Esophagus muscularis mucosa (tissue), 4 donors: ENCODE measurements around the gene RNH1. TPM values are rescaled to one million over a fixed set of nuclear protein-coding genes. Genes with fewer than 3 reads are reported as not detected.
A peak's percentile ranks its signal among the peaks of the same experiment; 100 is the strongest.

ENCODE experiments used
- DNase-seq: peaks from one replicate; pipeline ENCODE4 v3.0.0-alpha.2; 2017; ENCODE audit errors: extremely low spot score
- H3K27ac ChIP-seq, 4 donors: fragments of 200-600 bp; sonication (generic); replicated peaks in 1 of 4; 1 replicate in 3 of 4; 2 replicates in 1 of 4; pipeline ENCODE4 v1.5.1; 2016 to 2019; ENCODE audit warnings: mild to moderate bottlenecking in 1 of 4
- H3K27me3 ChIP-seq, 4 donors: fragments of 200-600 bp; sonication (generic); one replicate each; pipeline versions ENCODE4 v1.5.1 to v1.6.0; 2016 to 2019
- H3K36me3 ChIP-seq, 4 donors: fragments of 200-600 bp; sonication (generic); one replicate each; pipeline ENCODE4 v1.5.1; 2016 to 2019
- H3K4me1 ChIP-seq, 4 donors: fragments of 200-600 bp; sonication (generic); one replicate each; pipeline ENCODE4 v1.5.1; 2016 to 2019
- H3K4me3 ChIP-seq, 4 donors: fragments of 200-600 bp; sonication (generic); 1 replicate in 2 of 4; 2 replicates in 2 of 4; pipeline ENCODE4 v1.5.1; 2016 to 2019; ENCODE audit warnings: mild to moderate bottlenecking in 4 of 4, moderate library complexity in 1 of 4
- H3K9me3 ChIP-seq, 4 donors: fragments of 200-600 bp; sonication (generic); 1 replicate in 3 of 4; 2 replicates in 1 of 4; pipeline ENCODE4 v1.5.1; 2016 to 2019
- EP300 ChIP-seq: sonication (generic); formaldehyde crosslinking; IDR thresholded peaks from one replicate; pipeline ENCODE4 v1.6.1; 2017; ENCODE audit warnings: antibody characterized with exemption
- POLR2A ChIP-seq: fragments of 450-650 bp; IDR thresholded peaks from one replicate; pipeline ENCODE4 v1.6.1; 2017; ENCODE audit warnings: antibody characterized with exemption, moderate library complexity, mild to moderate bottlenecking, low read depth
- POLR2AphosphoS5 ChIP-seq, 2 donors: sonication (generic); formaldehyde crosslinking; IDR thresholded peaks; one replicate each; pipeline ENCODE4 v1.6.1; 2017; ENCODE audit warnings: antibody characterized with exemption in 2 of 2
- WGBS: methylation state at CpG from one replicate; pipeline ENCODE4 v1.1.5; 2018; 5-methylcytosine and 5-hydroxymethylcytosine counted together
- intact Hi-C: fragments of 100-400 bp; cut with DNase I; formaldehyde crosslinking; loops from one replicate; pipeline ENCODE4 v1.15.1; 2023
- total RNA-seq, 4 donors: library from RNA; depleted of rRNA; stranded (reverse); fragments of >200 nt; gene quantifications; one replicate each; pipeline versions ENCODE4 v1.1.0 to v1.2.1, GENCODE V29; 2016
- TF ChIP-seq, protein P1 (sequence below), 3 experiments: fragments of 200-600 bp in 2 of 3; fragments of 450-650 bp in 1 of 3; sonication (generic) in 2 of 3; IDR thresholded peaks; one replicate each; pipeline ENCODE4 v1.5.1; 2017 to 2019; ENCODE audit warnings: antibody characterized with exemption in 3 of 3, mild to moderate bottlenecking in 2 of 3, moderate library complexity in 1 of 3

The RNH1 gene
- total RNA-seq, 4 donors from 2014 or later = 280 to 367 (median 334) TPM

DNA sequence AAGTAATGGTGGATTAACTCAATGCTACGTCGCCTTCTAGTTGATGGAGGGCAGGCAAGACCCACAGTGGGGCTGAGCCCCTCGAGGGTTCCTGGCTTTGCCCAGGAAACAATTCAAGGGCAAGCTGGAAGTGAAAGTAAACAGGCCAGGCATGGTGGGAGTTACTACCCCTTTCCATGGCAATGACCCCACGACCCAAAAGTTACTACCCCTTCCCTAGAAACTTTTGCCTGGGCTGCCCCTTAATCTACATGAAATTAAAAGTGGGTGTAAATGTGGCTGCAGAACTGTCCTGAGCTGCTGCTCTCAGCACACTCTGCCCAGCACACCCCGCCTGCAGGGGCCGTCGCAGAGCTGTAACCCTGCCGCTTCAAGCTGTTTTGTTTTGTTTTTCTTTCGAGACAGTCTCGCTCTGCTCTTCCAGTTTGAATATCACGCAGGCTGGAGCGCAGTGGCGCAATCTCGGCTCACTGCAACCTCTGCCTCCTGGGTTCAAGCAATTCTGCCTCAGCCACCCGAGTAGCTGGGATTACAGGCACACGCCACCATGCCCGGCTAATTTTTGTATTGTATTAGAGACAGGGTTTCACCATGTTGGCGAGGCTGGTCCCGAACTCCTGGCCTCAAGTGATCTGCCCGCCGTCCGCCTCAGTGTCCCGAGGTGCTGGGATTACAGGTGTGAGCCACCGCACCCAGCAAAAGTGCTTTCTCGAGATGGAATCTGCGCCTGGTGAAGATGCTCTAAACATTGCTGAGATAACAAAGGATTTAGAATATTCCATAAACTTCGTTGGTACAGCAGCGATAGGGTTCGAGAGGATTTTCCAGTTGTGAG lies 5.9 kb upstream of the RNH1 start:
- H3K4me1 ChIP-seq = peaks cover under 1 to 13% (median 9%) of the 10 kb centered on the region in 4 donors
- peaks cover 0 to 7% (median 0%) of the 10 kb centered on the region in 4 donors for H3K9me3 ChIP-seq
- TF ChIP-seq POLR2A = no peak
- no peak for TF ChIP-seq POLR2AphosphoS5 (IDR thresholded peaks at IDR 0.05)
- TF ChIP-seq EP300 = no peak
- TF ChIP-seq, protein P1, sequence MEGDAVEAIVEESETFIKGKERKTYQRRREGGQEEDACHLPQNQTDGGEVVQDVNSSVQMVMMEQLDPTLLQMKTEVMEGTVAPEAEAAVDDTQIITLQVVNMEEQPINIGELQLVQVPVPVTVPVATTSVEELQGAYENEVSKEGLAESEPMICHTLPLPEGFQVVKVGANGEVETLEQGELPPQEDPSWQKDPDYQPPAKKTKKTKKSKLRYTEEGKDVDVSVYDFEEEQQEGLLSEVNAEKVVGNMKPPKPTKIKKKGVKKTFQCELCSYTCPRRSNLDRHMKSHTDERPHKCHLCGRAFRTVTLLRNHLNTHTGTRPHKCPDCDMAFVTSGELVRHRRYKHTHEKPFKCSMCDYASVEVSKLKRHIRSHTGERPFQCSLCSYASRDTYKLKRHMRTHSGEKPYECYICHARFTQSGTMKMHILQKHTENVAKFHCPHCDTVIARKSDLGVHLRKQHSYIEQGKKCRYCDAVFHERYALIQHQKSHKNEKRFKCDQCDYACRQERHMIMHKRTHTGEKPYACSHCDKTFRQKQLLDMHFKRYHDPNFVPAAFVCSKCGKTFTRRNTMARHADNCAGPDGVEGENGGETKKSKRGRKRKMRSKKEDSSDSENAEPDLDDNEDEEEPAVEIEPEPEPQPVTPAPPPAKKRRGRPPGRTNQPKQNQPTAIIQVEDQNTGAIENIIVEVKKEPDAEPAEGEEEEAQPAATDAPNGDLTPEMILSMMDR (IDR thresholded peaks at IDR 0.05) = no peak
- 90% methylated on average over 29 of the region's 29 CpGs for WGBS
- H3K27me3 ChIP-seq = no peaks in the 10 kb centered on the region
- no peak overlapping the region for H3K27ac ChIP-seq
- no peak overlapping the region for H3K4me3 ChIP-seq
- intact Hi-C loops = loop anchor here (5.0 kb wide), 1 partner anchor 106 kb away; no protein-coding TSS in a partner anchor
- DNase-seq = no peak
- peaks cover 3 to 52% (median 43%) of the 10 kb centered on the region in 4 donors for H3K36me3 ChIP-seq

DNA sequence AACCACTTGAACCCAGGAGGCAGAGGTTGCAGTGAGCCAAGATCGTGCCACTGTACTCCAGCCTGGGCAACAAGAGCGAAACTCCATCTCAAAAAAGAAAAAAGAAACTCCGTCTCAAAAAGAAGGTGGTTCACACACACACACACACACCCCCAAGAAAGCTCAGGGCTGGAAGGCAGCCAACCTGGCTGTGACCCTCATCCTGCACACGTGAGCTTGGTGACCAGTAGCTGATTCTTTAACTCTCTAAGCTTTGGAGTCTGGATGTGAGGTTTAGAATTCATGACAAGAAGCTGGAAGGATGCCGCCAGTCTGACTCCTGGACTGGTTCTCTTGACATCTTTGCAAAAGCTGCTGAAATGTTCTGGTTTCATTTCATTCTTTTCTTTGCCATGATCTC lies 1.9 kb upstream of the RNH1 start:
- Histone ChIP-seq H3K9me3 (no peaks in the 10 kb centered on the region), H3K4me3 (no peak overlapping the region), H3K4me1 (peaks cover 24 to 43% (median 37%) of the 10 kb centered on the region in 4 donors), H3K27ac (no peak overlapping the region), H3K36me3 (peaks cover 3 to 42% (median 30%) of the 10 kb centered on the region in 4 donors), H3K27me3 (no peaks in the 10 kb centered on the region)
- TF ChIP-seq POLR2A (no peak), POLR2AphosphoS5 (IDR thresholded peaks at IDR 0.05) (no peak), EP300 (no peak)
- TF ChIP-seq, protein P1 (IDR thresholded peaks at IDR 0.05) = no peak
- DNase-seq = no peak
- 85% methylated on average over 5 of the region's 5 CpGs for WGBS
- intact Hi-C loops = no loop called here

DNA sequence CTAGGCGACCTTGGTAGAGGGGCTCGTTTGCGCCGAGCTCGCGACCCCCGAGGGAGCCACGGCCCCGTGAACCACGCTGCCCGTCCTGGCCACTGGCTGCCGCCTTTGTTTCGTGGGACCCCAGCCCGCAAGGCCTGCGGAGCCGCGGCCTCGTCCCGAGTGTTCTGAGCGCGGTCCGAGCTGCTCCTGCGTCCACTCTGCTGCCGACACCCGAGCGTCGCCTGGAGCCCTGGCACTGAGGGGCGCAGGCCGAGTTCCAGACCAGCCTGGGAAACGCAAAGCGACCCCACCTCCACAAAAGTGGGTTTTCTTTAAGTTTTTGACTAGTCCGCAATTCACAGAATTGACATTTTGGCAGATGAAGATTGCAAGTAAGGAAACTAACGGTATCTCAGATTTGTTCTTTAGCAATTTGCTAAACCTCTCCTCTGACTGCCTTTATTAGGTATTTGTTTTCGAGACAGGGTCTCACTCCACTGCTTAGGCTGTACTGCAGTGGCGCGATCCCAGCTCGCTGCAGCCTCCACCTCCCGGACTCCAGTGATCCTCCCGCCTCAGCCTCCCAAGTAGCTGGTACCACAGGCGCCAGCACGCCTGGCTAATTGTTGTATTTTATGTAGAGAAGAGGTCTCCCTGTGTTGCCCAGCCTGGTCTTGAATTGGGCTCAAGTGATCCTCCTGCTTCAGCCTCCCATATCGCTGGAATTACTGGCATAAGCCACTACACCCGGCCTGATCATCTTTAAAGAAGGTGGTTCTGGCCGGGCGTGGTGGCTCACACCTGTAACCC lies 879 bp upstream of the RNH1 start:
- Histone ChIP-seq H3K4me1 (peaks cover 35 to 53% (median 47%) of the 10 kb centered on the region in 4 donors), H3K9me3 (no peaks in the 10 kb centered on the region), H3K36me3 (peaks cover 3 to 32% (median 23%) of the 10 kb centered on the region in 4 donors), H3K4me3 (peak overlapping the region; percentile 68 to 93 (median 78)), H3K27me3 (no peaks in the 10 kb centered on the region), H3K27ac (peak overlapping the region; percentile 97 to 100 (median 100))
- TF ChIP-seq POLR2A (no peak), EP300 (no peak), POLR2AphosphoS5 (IDR thresholded peaks at IDR 0.05) (no peak)
- TF ChIP-seq, protein P1 (IDR thresholded peaks at IDR 0.05) = no peak
- DNase-seq = no peak
- intact Hi-C loops = no loop called here
- 60% methylated on average over 28 of the region's 45 CpGs for WGBS

DNA sequence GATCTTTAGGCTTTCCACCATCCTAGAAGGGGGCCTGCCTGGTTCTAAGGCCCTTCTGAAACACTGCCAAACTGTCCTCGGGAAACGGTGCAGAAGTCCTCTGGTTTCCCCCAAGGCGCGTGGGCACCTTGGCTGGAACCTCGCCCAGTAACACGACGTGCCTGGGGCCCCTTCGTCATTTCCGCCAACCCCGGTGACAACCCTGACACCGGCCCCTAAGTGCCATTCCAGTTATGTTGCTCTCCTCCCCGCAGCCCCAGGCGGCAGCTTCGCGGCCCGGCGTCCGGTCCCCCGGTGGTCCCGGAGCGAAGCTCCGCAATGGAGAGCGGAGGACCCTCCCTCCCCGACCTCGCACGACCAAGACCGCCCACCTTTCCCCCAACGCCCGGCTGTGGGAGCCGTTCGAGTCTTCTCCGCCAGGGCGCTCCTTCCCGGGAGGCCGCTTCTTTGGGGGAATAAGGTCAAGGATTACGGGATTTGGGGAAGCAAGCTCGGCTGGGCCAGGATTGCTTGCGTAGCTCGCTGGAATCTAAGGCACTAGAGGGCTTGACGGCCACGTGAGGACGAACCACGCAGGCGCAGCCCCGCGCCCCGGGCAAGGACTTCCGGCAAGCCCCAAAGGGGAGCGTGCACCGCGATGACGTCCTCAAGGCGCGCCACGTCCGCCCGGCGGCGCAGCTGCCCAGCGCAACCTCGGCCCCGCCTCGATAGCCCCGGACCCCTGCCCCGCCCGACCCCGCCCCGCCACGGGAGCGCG lies 626 bp downstream of the RNH1 start:
- H3K27ac ChIP-seq = peak overlapping the region; percentile 97 to 100 (median 100)
- H3K36me3 ChIP-seq = peaks cover 5 to 33% (median 29%) of the 10 kb centered on the region in 4 donors
- WGBS = 2% methylated on average over 23 of the region's 71 CpGs
- peak; percentile 99 for DNase-seq
- H3K27me3 ChIP-seq = no peaks in the 10 kb centered on the region
- no peaks in the 10 kb centered on the region for H3K9me3 ChIP-seq
- H3K4me1 ChIP-seq = peaks cover 49 to 68% (median 60%) of the 10 kb centered on the region in 4 donors
- H3K4me3 ChIP-seq = peak overlapping the region; percentile 68 to 93 (median 78)
- intact Hi-C loops = no loop called here
- TF ChIP-seq POLR2AphosphoS5 (IDR thresholded peaks at IDR 0.05) = peak; percentile 94 to 96
- peak; percentile 81 for TF ChIP-seq EP300
- TF ChIP-seq POLR2A = no peak
- TF ChIP-seq, protein P1 (IDR thresholded peaks at IDR 0.05) = peak in 1 of 3 experiments; percentile 20
